GM18951 (cell line): ENCODE data around the gene VEGFA.

Source experiments
- POLR2A ChIP-seq: IDR thresholded peaks from 4 replicates; pipeline ENCODE4 v1.6.1; 2011; ENCODE audit warnings: mild to moderate bottlenecking; ENCODE audit not compliant: insufficient read length, insufficient read depth; ENCODE audit errors: extremely low read depth
- in situ Hi-C: fragments of 300-500 bp; cut with MboI; formaldehyde crosslinking; loops from one replicate; pipeline ENCODE4 v1.12.0; 2022; ENCODE audit warnings: low sequenced_read_pairs, mixed read lengths, inconsistent platforms; ENCODE audit not compliant: unreplicated experiment

The VEGFA gene

GRCh38 chr6:43774776-43775534 lies 4.9 kb downstream of the VEGFA start:
- in situ Hi-C loops: no loop called here
- TF ChIP-seq POLR2A: no peak

- in situ Hi-C loops: no loop called here
- TF ChIP-seq POLR2A: no peak
Measured at GRCh38 chr6:43775535-43775885, 5.5 kb downstream of the VEGFA start.

GRCh38 chr6:43776115-43776798 lies 6.2 kb downstream of the VEGFA start:
- in situ Hi-C loops: no loop called here
- no peak for TF ChIP-seq POLR2A

GRCh38 chr6:43776799-43777776 lies 7.1 kb downstream of the VEGFA start:
- no peak for TF ChIP-seq POLR2A
- in situ Hi-C loops: no loop called here

GRCh38 chr6:43778131-43778855 lies 8.3 kb downstream of the VEGFA start:
- TF ChIP-seq POLR2A: no peak
- in situ Hi-C loops: no loop called here

GRCh38 chr6:43778976-43779851 lies 9.2 kb downstream of the VEGFA start:
- no peak for TF ChIP-seq POLR2A
- in situ Hi-C loops: no loop called here

- in situ Hi-C loops: no loop called here
- TF ChIP-seq POLR2A: no peak
Measured at GRCh38 chr6:43779852-43780236, 9.8 kb downstream of the VEGFA start.

GRCh38 chr6:43780293-43780692 lies 10.3 kb downstream of the VEGFA start:
- in situ Hi-C loops: no loop called here
- TF ChIP-seq POLR2A: no peak

- in situ Hi-C loops: no loop called here
- no peak for TF ChIP-seq POLR2A
Measured at GRCh38 chr6:43780941-43781928, 11.2 kb downstream of the VEGFA start.

- in situ Hi-C loops: no loop called here
- no peak for TF ChIP-seq POLR2A
Measured at GRCh38 chr6:43781941-43782704, 12.1 kb downstream of the VEGFA start.

GRCh38 chr6:43782764-43783513 lies 12.9 kb downstream of the VEGFA start:
- no peak for TF ChIP-seq POLR2A
- in situ Hi-C loops: no loop called here
